Mucosa of rectum (tissue), 2 donors: ENCODE data around the gene SERPINA10.

Source experiments
- H3K27ac ChIP-seq, 2 donors: one replicate each; pipeline ENCODE4 v1.7.0; 2013; ENCODE audit warnings: inconsistent platforms in 2 of 2, low read depth in 2 of 2, low read length in 2 of 2
- H3K27me3 ChIP-seq, 2 donors: one replicate each; pipeline ENCODE4 v1.7.0; 2013; ENCODE audit warnings: low read length in 2 of 2; ENCODE audit not compliant: control insufficient read depth in 2 of 2, insufficient read depth in 2 of 2
- H3K36me3 ChIP-seq, 2 donors: one replicate each; pipeline ENCODE4 v1.7.0; 2013; ENCODE audit warnings: low read length in 2 of 2; ENCODE audit not compliant: control insufficient read depth in 2 of 2, insufficient read depth in 2 of 2
- H3K4me1 ChIP-seq, 2 donors: one replicate each; pipeline ENCODE4 v1.7.0; 2013; ENCODE audit warnings: low read length in 2 of 2, mild to moderate bottlenecking in 1 of 2; ENCODE audit not compliant: control insufficient read depth in 2 of 2, insufficient read depth in 2 of 2
- H3K4me3 ChIP-seq, 2 donors: one replicate each; pipeline ENCODE4 v1.7.0; 2013; ENCODE audit warnings: low read length in 2 of 2
- H3K9ac ChIP-seq, 2 donors: one replicate each; pipeline ENCODE4 v1.7.0; 2013; ENCODE audit warnings: low read length in 2 of 2, low read depth in 1 of 2, mild to moderate bottlenecking in 1 of 2
- H3K9me3 ChIP-seq, 2 donors: one replicate each; pipeline ENCODE4 v1.7.0; 2013; ENCODE audit warnings: low read length in 2 of 2; ENCODE audit not compliant: control insufficient read depth in 2 of 2
- donor health status: healthy.
- donor health status: Normal muscosa, but diverticular disease.

The SERPINA10 gene

DNA sequence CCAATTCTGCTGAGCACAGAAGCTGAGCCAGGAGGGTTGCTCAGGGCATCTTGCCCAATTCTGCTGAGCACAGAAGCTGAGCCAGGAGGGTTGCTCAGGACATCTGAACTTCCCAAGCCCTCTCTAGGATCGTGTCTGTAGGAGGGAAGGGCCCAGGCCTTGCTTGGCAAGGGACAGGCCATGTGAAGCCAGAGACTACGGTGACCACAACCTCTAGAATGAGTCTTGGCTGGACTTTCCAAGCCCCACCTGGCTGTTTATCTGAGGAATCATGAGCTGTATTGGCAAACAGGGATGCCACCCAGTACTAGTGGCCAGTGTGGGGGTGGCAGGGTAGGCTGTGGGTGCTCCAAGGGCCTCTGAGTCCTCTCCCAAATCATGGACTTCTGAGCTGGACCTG lies 37.8 kb upstream of the SERPINA10 start:
- no peaks in the 10 kb centered on the region for H3K9me3 ChIP-seq
- H3K9ac ChIP-seq: no peak overlapping the region
- no peaks in the 10 kb centered on the region for H3K36me3 ChIP-seq
- H3K4me1 ChIP-seq: no peaks in the 10 kb centered on the region
- no peak overlapping the region for H3K27ac ChIP-seq
- no peaks in the 10 kb centered on the region for H3K27me3 ChIP-seq
- no peak overlapping the region for H3K4me3 ChIP-seq

DNA sequence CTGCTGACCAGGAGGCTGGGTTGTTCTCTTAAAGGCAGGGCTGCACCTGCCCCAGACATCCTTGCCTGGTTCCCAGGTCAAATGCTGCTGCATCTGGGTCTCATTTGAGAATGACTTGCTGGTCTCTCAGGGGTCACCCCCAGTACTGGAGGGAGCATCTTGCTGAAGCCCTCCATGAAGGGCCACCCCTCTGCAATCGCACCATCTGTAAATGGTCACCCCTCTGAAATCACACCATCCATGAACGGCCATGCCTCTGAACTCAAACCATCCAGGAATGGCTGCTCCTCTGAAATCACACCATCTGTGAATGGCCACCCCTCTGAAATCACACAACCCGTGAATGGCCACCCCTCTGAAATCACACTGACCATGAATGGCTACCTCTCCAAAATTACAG lies 37.4 kb upstream of the SERPINA10 start:
- H3K36me3 ChIP-seq: no peaks in the 10 kb centered on the region
- H3K27me3 ChIP-seq: no peaks in the 10 kb centered on the region

DNA sequence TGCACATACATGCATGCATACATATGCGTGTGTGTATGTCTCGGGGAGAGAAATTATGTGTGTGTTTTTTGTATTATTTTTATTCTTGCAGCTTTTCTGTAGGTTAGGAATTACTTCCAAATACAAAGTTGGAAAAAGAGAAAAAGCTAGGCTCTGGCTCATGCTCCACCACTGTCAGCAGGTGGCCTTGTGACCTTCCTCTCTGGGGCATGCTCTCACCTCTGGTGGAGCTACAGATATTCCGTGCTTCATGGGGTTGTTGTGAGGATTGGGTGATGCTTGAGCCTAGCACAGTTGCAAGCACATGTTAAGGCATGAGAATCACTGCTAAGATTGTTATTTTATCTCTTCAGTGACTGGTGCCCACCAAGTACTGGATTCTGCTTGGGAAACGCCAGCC lies 36.8 kb upstream of the SERPINA10 start:
- no peaks in the 10 kb centered on the region for H3K9me3 ChIP-seq
- H3K4me3 ChIP-seq: no peak overlapping the region
- H3K27me3 ChIP-seq: no peaks in the 10 kb centered on the region
- no peak overlapping the region for H3K27ac ChIP-seq
- H3K36me3 ChIP-seq: no peaks in the 10 kb centered on the region
- H3K9ac ChIP-seq: no peak overlapping the region
- H3K4me1 ChIP-seq: no peaks in the 10 kb centered on the region

More for the DNA sequence above, 37.4 kb upstream of the SERPINA10 start:
- H3K27ac ChIP-seq: no peak overlapping the region
- no peak overlapping the region for H3K4me3 ChIP-seq
- H3K9ac ChIP-seq: no peak overlapping the region
- H3K9me3 ChIP-seq: no peaks in the 10 kb centered on the region
- no peaks in the 10 kb centered on the region for H3K4me1 ChIP-seq

DNA sequence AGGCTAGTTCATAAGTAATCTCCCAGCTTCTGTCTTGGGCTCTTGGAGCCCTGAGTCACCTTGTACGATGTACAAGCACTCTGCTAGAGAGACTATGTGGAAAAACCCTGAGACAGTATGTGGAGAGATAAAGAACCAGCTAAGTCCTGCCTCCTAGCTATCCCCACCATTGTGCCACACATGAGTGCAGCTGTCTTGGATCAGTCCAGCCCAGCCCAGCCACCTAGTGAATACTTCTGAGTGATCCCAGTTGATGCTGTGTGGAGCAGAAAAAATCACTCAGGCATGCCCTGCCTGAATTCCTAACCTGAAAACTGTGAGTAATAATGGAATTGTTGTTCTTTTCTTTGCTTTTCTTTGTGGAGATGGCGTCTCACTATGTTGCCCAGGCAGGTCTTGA lies 35.1 kb upstream of the SERPINA10 start:
- no peaks in the 10 kb centered on the region for H3K27me3 ChIP-seq
- no peak overlapping the region for H3K4me3 ChIP-seq
- no peak overlapping the region for H3K9ac ChIP-seq
- no peak overlapping the region for H3K27ac ChIP-seq
- no peaks in the 10 kb centered on the region for H3K36me3 ChIP-seq
- H3K9me3 ChIP-seq: no peaks in the 10 kb centered on the region
- peaks cover 0 to 2% of the 10 kb centered on the region in 2 donors for H3K4me1 ChIP-seq

DNA sequence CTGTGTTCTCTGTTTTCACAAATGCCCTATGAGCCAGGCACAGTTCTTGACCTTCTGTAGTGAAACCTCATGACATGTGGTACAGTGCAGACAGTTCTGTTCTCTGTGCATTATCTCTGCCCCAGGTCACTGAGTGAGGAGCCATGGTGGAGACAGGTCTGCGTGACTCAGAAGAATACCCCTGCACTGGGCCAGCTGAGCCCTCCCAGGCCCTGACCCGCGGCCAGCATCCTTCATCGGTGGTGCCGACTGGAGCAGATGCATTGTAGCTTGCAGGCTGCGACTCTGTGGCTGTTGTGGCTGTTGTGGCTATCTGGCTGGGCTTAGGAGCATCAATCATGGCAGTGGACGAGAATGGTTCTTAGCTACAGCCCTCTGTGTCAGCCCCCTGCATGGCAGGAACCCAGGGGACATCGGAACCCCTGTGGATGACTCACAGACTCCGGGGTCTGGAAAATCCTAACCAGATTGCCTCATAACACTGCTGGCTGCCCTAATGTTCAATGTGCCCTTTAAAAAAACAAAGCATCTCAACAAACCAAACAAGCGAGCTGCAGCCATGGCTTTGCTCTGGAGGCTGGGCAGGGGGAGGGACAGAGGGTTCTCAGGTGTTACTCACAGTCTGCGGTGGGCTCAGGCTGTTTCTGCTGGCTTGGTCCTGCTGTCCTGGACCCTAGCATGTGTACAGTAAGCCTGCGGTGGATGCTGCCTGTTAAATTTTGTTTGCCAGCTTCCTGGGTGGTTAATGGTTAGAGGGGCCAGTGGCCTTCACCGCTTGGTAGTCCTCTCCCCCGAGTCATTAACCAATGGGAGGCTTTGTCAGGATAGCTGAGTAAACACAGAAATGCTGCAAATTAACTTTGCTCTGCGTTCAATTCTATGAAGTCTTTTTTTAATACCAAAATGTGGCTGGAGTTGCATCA lies 29.8 kb upstream of the SERPINA10 start, which contains the start of gene SERPINA6:
Gene SERPINA6 (minus strand): TSS at position 689 of the 923 bp plus-strand sequence. CDS start 8,688 bp downstream, outside the sequence.
- H3K9ac ChIP-seq: peak within 1 kb of the TSS; percentile 14 to 49
- H3K27ac ChIP-seq: no peak within 1 kb of the TSS
- no peaks in the 10 kb centered on the region for H3K9me3 ChIP-seq
- peaks cover 2 to 23% of the 10 kb centered on the region in 2 donors for H3K4me1 ChIP-seq
- peak within 1 kb of the TSS in 1 of 2 donors; percentile 7 for H3K4me3 ChIP-seq
- no peaks in the 10 kb centered on the region for H3K27me3 ChIP-seq
- H3K36me3 ChIP-seq: no peaks in the 10 kb centered on the region

DNA sequence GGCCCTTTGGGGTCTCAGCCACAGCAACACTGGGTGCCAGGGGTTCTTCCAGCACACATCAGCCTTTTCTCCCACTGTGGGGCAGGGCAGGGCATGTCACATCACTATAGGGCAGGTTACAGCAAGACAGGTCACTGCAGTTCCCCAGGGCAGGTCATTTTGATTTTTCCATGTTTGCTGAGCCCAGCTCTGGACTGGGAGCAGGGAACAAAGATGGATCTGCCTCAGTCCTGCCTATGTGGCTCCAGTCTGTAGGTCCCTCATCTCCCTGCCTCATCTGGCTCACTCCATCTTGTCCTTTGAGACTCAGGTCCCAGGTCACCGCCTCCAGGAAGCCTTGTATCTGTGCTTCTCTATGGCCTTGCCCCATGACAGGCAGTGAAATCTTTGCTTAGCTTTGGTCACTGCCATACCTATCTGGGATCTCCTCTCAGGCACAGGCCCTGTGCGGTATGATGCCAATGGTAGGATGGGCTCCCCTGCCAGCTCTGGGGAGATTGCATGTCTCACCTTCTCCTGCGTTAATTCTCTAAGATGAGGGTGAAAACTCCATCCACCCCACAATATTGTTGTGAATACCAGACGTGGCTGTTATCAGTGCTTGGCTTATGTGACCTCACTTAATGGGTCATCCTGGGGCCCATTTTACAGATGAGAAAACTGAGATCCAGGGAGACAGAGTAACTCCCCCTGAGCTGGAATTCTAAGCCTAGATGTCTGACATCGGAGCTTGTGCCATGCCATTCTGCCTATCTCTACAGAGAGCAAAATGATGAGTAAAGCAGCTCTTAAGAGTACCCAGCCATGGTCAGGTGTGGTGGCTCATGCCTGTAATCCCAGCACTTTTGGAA lies 28.6 kb upstream of the SERPINA10 start:
- peak overlapping the region; percentile 86 to 94 for H3K27ac ChIP-seq
- no peaks in the 10 kb centered on the region for H3K9me3 ChIP-seq
- peak overlapping the region in 1 of 2 donors; percentile 64 for H3K9ac ChIP-seq
- no peak overlapping the region for H3K4me3 ChIP-seq
- no peaks in the 10 kb centered on the region for H3K27me3 ChIP-seq
- no peaks in the 10 kb centered on the region for H3K36me3 ChIP-seq
- H3K4me1 ChIP-seq: peaks cover 2 to 31% of the 10 kb centered on the region in 2 donors

DNA sequence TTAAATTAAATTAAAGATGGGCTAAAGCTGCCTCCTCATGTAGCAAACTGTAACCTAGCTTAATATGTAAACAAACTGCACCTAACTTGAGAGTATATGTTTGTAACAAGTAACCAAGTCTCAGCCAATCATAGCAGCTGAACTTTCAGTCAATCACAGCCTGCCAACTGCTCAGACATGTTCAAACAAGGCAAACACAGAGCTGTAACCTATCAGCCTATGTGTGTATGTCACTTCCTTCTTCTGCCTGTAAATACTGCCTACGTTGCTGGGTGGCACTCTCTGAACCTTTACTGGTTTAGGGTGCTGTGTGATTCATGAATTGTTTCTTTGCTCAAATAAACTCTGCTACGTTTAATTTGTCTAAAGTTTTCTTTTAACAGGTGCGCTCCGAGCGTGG lies 27.2 kb upstream of the SERPINA10 start:
- Histone ChIP-seq H3K9ac (peak overlapping the region; percentile 63 to 64), H3K36me3 (no peaks in the 10 kb centered on the region), H3K9me3 (no peaks in the 10 kb centered on the region), H3K4me3 (peak overlapping the region; percentile 26 to 49), H3K4me1 (peaks cover 2 to 32% of the 10 kb centered on the region in 2 donors), H3K27ac (peak overlapping the region; percentile 86 to 94), H3K27me3 (no peaks in the 10 kb centered on the region)

DNA sequence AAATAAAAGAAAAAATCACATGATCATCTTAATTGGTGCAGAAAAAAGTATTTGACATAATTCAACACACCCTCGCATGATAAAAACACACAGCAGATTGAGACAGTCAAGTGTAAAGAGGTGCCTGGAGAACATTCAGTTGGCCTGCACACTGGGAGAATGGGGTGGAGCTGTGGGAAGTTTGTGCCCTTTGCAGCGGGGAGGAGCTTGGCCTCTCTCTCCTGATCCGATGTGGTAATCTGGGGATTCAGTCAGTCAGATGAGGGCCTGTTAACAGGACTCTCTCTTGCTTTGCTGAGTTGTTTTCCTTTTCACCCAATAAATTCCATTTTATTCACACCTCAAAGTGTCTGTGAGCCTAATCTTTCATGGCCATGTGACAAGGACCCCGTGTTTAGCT lies 24.2 kb upstream of the SERPINA10 start:
- Histone ChIP-seq H3K27ac (peak overlapping the region; percentile 71 to 84), H3K4me1 (peaks cover 2 to 24% of the 10 kb centered on the region in 2 donors), H3K9ac (peak overlapping the region; percentile 47), H3K27me3 (no peaks in the 10 kb centered on the region), H3K9me3 (no peaks in the 10 kb centered on the region), H3K4me3 (no peak overlapping the region), H3K36me3 (no peaks in the 10 kb centered on the region)

DNA sequence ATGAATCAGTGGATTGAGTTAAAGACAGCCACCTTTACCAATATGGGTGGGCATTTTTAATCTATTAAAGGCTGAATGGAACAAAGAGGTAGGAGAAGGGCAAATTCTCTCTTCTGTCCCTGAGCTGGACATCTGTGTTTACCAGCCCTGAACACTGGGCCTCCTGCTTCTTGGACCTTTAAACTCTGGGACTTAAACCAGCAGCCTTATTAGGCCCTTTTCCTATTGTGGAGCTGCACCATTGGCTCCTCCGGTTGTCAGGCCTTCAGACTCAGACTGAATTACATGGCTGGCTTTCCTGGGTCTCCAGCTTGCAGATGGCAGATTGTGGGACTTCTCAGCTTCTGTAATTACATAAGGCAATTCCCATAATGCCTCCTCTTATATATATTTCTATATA lies 23.6 kb upstream of the SERPINA10 start:
- Histone ChIP-seq H3K27ac (peak overlapping the region; percentile 71 to 84), H3K36me3 (no peaks in the 10 kb centered on the region), H3K9ac (no peak overlapping the region), H3K4me3 (no peak overlapping the region), H3K9me3 (no peaks in the 10 kb centered on the region), H3K27me3 (no peaks in the 10 kb centered on the region), H3K4me1 (peaks cover 2 to 24% of the 10 kb centered on the region in 2 donors)

DNA sequence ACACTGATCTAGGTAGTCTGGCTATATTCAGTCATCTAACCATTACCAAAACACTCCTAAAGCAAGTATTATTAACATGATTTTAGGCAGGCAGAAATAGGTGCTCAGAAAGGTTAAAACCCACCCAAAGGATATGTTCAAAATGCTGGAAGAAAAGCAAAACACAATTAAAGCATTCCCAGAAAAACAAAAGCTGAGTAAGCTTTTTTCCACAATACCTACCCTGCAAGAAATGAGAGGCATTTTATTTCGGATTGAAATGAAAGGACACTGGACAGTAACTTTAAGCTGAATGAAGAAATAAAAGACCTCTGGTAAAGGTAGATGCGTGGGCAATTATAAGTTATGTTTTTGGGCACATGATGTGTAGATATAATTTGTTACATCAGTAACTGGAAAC lies 21.8 kb upstream of the SERPINA10 start:
- Histone ChIP-seq H3K9me3 (no peaks in the 10 kb centered on the region), H3K9ac (no peak overlapping the region), H3K4me1 (peaks cover 0 to 10% of the 10 kb centered on the region in 2 donors), H3K4me3 (no peak overlapping the region), H3K27me3 (no peaks in the 10 kb centered on the region), H3K36me3 (no peaks in the 10 kb centered on the region), H3K27ac (no peak overlapping the region)
